K562 (cell line): ENCODE measurements around the gene ACTR8. TPM values are rescaled to one million over a fixed set of nuclear protein-coding genes. Genes with fewer than 3 reads are reported as not detected.

ENCODE experiments used
- BRCA1 ChIP-seq, 2 experiments: fragments of 450-650 bp in 1 of 2; sonication (generic) in 1 of 2; formaldehyde crosslinking in 1 of 2; IDR thresholded peaks; 2 replicates each; pipeline versions ENCODE4 v1.5.0 to v1.6.1; 2017 to 2020; ENCODE audit warnings: mild to moderate bottlenecking in 1 of 2, missing genetic modification reagents in 1 of 2
- DPF2 ChIP-seq: fragments of 450-650 bp; IDR thresholded peaks from 2 replicates; pipeline ENCODE4 v1.6.1; 2016
- EP400 ChIP-seq: fragments of 450-650 bp; IDR thresholded peaks from 2 replicates; pipeline ENCODE4 v1.6.1; 2017; ENCODE audit warnings: antibody characterized with exemption, mild to moderate bottlenecking, moderate library complexity
- IFI16 ChIP-seq: fragments of 250-450 bp; sonication (Bioruptor Pico); IDR thresholded peaks from 2 replicates; pipeline ENCODE4 v2.1.2; 2022; ENCODE audit warnings: mild to moderate bottlenecking, inconsistent platforms
- JUNB ChIP-seq: fragments of 450-650 bp; formaldehyde crosslinking; conservative IDR thresholded peaks from 2 replicates; pipeline ENCODE4 v1.4.0; 2020; ENCODE audit warnings: mild to moderate bottlenecking
- MTA3 ChIP-seq: fragments of 450-650 bp; formaldehyde crosslinking; IDR thresholded peaks from 2 replicates; pipeline ENCODE4 v1.6.1; 2017; ENCODE audit warnings: mild to moderate bottlenecking, borderline replicate concordance
- NCOR1 ChIP-seq: fragments of 450-650 bp; IDR thresholded peaks from 2 replicates; pipeline ENCODE4 v1.6.1; 2016; ENCODE audit warnings: mild to moderate bottlenecking, moderate library complexity
- NFIX ChIP-seq: fragments of 250-450 bp; sonication (Bioruptor Pico); IDR thresholded peaks from 2 replicates; pipeline ENCODE4 v1.4.0; 2020; ENCODE audit warnings: low read depth, mild to moderate bottlenecking, moderate library complexity
- NR1H2 ChIP-seq: sonication (generic); formaldehyde crosslinking; IDR thresholded peaks from 2 replicates; pipeline ENCODE4 v1.4.0; 2020; ENCODE audit warnings: mild to moderate bottlenecking, missing genetic modification reagents
- POLR2B ChIP-seq: fragments of 450-650 bp; IDR thresholded peaks from 2 replicates; pipeline ENCODE4 v1.6.1; 2018; ENCODE audit warnings: low read depth; ENCODE audit not compliant: partially characterized antibody
- POLR2G ChIP-seq: fragments of 200-400 bp; formaldehyde crosslinking; IDR thresholded peaks from 2 replicates; pipeline ENCODE4 v1.6.1; 2017; ENCODE audit warnings: low read depth, mild to moderate bottlenecking, antibody characterized with exemption, low read length, moderate library complexity
- SAFB2 ChIP-seq: fragments of 200-400 bp; formaldehyde crosslinking; IDR thresholded peaks from 2 replicates; pipeline ENCODE4 v1.6.1; 2018; ENCODE audit warnings: borderline replicate concordance, low read length, low read depth, moderate library complexity; ENCODE audit not compliant: severe bottlenecking
- SOX6 ChIP-seq: fragments of 450-650 bp; IDR thresholded peaks from 2 replicates; pipeline ENCODE4 v1.6.1; 2014; ENCODE audit warnings: mild to moderate bottlenecking
- TCF3 ChIP-seq: sonication (generic); formaldehyde crosslinking; IDR thresholded peaks from 2 replicates; pipeline ENCODE4 v1.4.0; 2020; ENCODE audit warnings: mild to moderate bottlenecking, missing genetic modification reagents
- TFAP4 ChIP-seq: sonication (generic); formaldehyde crosslinking; IDR thresholded peaks from 2 replicates; pipeline ENCODE4 v1.8.0; 2022; ENCODE audit warnings: missing genetic modification reagents, mild to moderate bottlenecking, moderate library complexity, borderline replicate concordance
- TRIM28 ChIP-seq: fragments of 450-650 bp; IDR thresholded peaks from 2 replicates; pipeline ENCODE4 v1.6.1; 2017
- ZBTB12 ChIP-seq: fragments of 250-450 bp; sonication (Bioruptor Pico); IDR thresholded peaks from 2 replicates; pipeline ENCODE4 v1.4.0; 2020
- ZBTB7A ChIP-seq: IDR thresholded peaks from 2 replicates; pipeline ENCODE4 v1.6.1; 2011; ENCODE audit warnings: low read depth, mild to moderate bottlenecking, low read length, moderate library complexity, borderline replicate concordance; ENCODE audit not compliant: control insufficient read depth
- ZFP30 ChIP-seq: fragments of 250-450 bp; sonication (Bioruptor Pico); IDR thresholded peaks from 2 replicates; pipeline ENCODE4 v1.8.0; 2022; ENCODE audit warnings: moderate library complexity, mild to moderate bottlenecking, inconsistent platforms, borderline replicate concordance
- ZFX ChIP-seq: sonication (generic); formaldehyde crosslinking; IDR thresholded peaks from 2 replicates; pipeline ENCODE4 v1.8.0; 2022; ENCODE audit warnings: mild to moderate bottlenecking, missing genetic modification reagents, moderate library complexity
- ZNF197 ChIP-seq: fragments of 200-800 bp; sonication (Bioruptor generic); IDR thresholded peaks from 2 replicates; pipeline ENCODE4 v1.6.1; 2016; ENCODE audit warnings: low read depth, missing genetic modification characterization, missing compliant biosample characterization
- ZNF707 ChIP-seq: fragments of 250-450 bp; sonication (Bioruptor Pico); conservative IDR thresholded peaks from 2 replicates; pipeline ENCODE4 v1.8.0; 2022; ENCODE audit warnings: inconsistent platforms, mild to moderate bottlenecking, moderate library complexity
- polyA plus RNA-seq, 8 experiments: library from polyadenylated mRNA; depleted of rRNA in 4 of 8; stranded (reverse) in 5 of 8; unstranded in 3 of 8; fragments of >200 nt; fragmentation: Nextera tagmentation in 2 of 8; fragmentation: Illumina TruSeq in 1 of 8; extraction: Ambion mirVana in 2 of 8; extraction: Trizol in 1 of 8; gene quantifications; 2 replicates each; pipeline versions ENCODE4 v1.2.1 to v1.2.3, GENCODE V29; 2011 to 2014; ENCODE audit warnings: inconsistent platforms in 1 of 8, missing spikeins in 1 of 8
- total RNA-seq, 7 experiments: library from RNA; depleted of rRNA in 6 of 7; stranded (reverse); fragments of >200 nt in 6 of 7; fragmentation: Illumina TruSeq in 2 of 7; extraction: Trizol in 2 of 7; gene quantifications; 2 replicates each; pipeline versions ENCODE4 v1.2.1 to v1.2.3, GENCODE V29; 2011 to 2021; ENCODE audit warnings: low replicate concordance in 1 of 7
- TF ChIP-seq, protein P1 (sequence below): sonication (generic); formaldehyde crosslinking; IDR thresholded peaks from 2 replicates; pipeline ENCODE4 v1.8.0; 2022; ENCODE audit warnings: mild to moderate bottlenecking, missing genetic modification reagents
- TF ChIP-seq, protein P2 (sequence below): fragments of 250-450 bp; sonication (Bioruptor Pico); IDR thresholded peaks from 2 replicates; pipeline ENCODE4 v1.4.0; 2020; ENCODE audit warnings: mild to moderate bottlenecking, moderate library complexity

The ACTR8 gene
- total and polyA plus RNA-seq, 9 of the 15 experiments (the other 6 are each of a cell fraction or from before 2014, with no cell fraction given): 4.8 to 24.2 (median 17.5) TPM

GRCh38 chr3:53881691-53882593 lies at the start of gene ACTR8 (continued):
- TF ChIP-seq SAFB2: no peak
- TF ChIP-seq SOX6: no peak
- peak; percentile 46; the same call in 1 of the 2 replicates for TF ChIP-seq TFAP4
- TF ChIP-seq ZFP30 (CRISPR knock-in tag): no peak
- peak; percentile 69; the same call in 1 of the 2 replicates for TF ChIP-seq EP400
- no peak for TF ChIP-seq ZNF707 (CRISPR knock-in tag)
- TF ChIP-seq ZFX (CRISPR knock-in tag): peak; percentile 83
- no peak for TF ChIP-seq NFIX
- TF ChIP-seq, protein P1, sequence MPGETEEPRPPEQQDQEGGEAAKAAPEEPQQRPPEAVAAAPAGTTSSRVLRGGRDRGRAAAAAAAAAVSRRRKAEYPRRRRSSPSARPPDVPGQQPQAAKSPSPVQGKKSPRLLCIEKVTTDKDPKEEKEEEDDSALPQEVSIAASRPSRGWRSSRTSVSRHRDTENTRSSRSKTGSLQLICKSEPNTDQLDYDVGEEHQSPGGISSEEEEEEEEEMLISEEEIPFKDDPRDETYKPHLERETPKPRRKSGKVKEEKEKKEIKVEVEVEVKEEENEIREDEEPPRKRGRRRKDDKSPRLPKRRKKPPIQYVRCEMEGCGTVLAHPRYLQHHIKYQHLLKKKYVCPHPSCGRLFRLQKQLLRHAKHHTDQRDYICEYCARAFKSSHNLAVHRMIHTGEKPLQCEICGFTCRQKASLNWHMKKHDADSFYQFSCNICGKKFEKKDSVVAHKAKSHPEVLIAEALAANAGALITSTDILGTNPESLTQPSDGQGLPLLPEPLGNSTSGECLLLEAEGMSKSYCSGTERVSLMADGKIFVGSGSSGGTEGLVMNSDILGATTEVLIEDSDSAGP (CRISPR knock-in tag): no peak
- TF ChIP-seq TRIM28: no peak
- TF ChIP-seq ZBTB12 (CRISPR knock-in tag): no peak
- TF ChIP-seq NR1H2 (CRISPR knock-in tag): no peak
- TF ChIP-seq, protein P2, sequence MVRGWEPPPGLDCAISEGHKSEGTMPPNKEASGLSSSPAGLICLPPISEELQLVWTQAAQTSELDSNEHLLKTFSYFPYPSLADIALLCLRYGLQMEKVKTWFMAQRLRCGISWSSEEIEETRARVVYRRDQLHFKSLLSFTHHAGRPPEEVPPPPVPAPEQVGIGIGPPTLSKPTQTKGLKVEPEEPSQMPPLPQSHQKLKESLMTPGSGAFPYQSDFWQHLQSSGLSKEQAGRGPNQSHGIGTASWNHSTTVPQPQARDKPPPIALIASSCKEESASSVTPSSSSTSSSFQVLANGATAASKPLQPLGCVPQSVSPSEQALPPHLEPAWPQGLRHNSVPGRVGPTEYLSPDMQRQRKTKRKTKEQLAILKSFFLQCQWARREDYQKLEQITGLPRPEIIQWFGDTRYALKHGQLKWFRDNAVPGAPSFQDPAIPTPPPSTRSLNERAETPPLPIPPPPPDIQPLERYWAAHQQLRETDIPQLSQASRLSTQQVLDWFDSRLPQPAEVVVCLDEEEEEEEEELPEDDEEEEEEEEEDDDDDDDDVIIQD (CRISPR knock-in tag): no peak
- TF ChIP-seq POLR2G: peak; percentile 88
- peak; percentile 50; the same call in 1 of the 2 replicates for TF ChIP-seq MTA3
- no peak for TF ChIP-seq IFI16 (CRISPR knock-in tag)
- TF ChIP-seq ZNF197 (CRISPR knock-in tag): no peak
- no peak for TF ChIP-seq TCF3 (CRISPR knock-in tag)
- peak; percentile 82 for TF ChIP-seq POLR2B
- no peak for TF ChIP-seq JUNB (CRISPR knock-in tag)
- TF ChIP-seq BRCA1 (IDR thresholded peaks at IDR 0.05): no peak
- TF ChIP-seq BRCA1 (CRISPR knock-in tag; IDR thresholded peaks at IDR 0.05): no peak
- no peak for TF ChIP-seq ZBTB7A
- TF ChIP-seq DPF2: no peak
- no peak for TF ChIP-seq NCOR1
